GM18873 (cell line): ENCODE measurements around the gene GORASP1.

Experiments
- ATAC-seq: cut with Tn5 transposase; IDR thresholded peaks from one replicate; pipeline ENCODE4 v1.9.1; 2021; ENCODE audit warnings: mild to moderate bottlenecking, moderate library complexity, moderate number of reproducible peaks; ENCODE audit not compliant: unreplicated experiment, low FRiP score

The GORASP1 gene

GRCh38 chr3:39107388-39108199, at the start of gene GORASP1, which contains the start of gene TTC21A:
GORASP1 (minus strand) TSS chr3:39107627; CDS start chr3:39107541, 86 bp downstream.
TTC21A (plus strand) TSS chr3:39107680; CDS start chr3:39107838, 158 bp downstream.
- ATAC-seq: peak; percentile 37

GRCh38 chr3:39156421-39156820, 49.0 kb upstream of the GORASP1 start:
- ATAC-seq: no peak

GRCh38 chr3:39154280-39155021, 47.0 kb upstream of the GORASP1 start:
- no peak for ATAC-seq

- no peak for ATAC-seq
These were observed 46.5 kb upstream of the GORASP1 start for GRCh38 chr3:39153977-39154279.

GRCh38 chr3:39150803-39151631, 43.6 kb upstream of the GORASP1 start:
- no peak for ATAC-seq

GRCh38 chr3:39150148-39150802, 42.8 kb upstream of the GORASP1 start:
- ATAC-seq: no peak

- no peak for ATAC-seq
These were observed 42.2 kb upstream of the GORASP1 start for GRCh38 chr3:39149498-39150147.

GRCh38 chr3:39149059-39149455, 41.6 kb upstream of the GORASP1 start:
- no peak for ATAC-seq

GRCh38 chr3:39148435-39149058, 41.1 kb upstream of the GORASP1 start:
- ATAC-seq: no peak

GRCh38 chr3:39147711-39148434, 40.4 kb upstream of the GORASP1 start:
- ATAC-seq: peak; percentile 28

- ATAC-seq: no peak
These were observed 39.5 kb upstream of the GORASP1 start for GRCh38 chr3:39146611-39147591.

- no peak for ATAC-seq
These were observed 38.7 kb upstream of the GORASP1 start for GRCh38 chr3:39146083-39146501.

GRCh38 chr3:39144748-39145380, 37.4 kb upstream of the GORASP1 start:
- ATAC-seq: no peak

GRCh38 chr3:39144095-39144747, 36.8 kb upstream of the GORASP1 start:
- ATAC-seq: no peak

GRCh38 chr3:39143051-39143885, 35.8 kb upstream of the GORASP1 start:
- ATAC-seq: no peak

- no peak for ATAC-seq
These were observed 34.6 kb upstream of the GORASP1 start for GRCh38 chr3:39142067-39142466.
